MV-4-11 (cell line): ENCODE data around the gene ZNF414.
"Not testable (repeated sequence)": the region's sequence is repeated elsewhere in the genome, so short reads cannot be mapped to it uniquely, and the experiment has no call there.

Experiments used
- DNase-seq: peaks from one replicate; lab custom pipeline; 2025; lab: John Stamatoyannopoulos, UW

ZNF414 gene

GRCh38 chr19:8517551-8518442 is 3.8 kb upstream of the ZNF414 start:
- DNase-seq, result peak; percentile 72

- peak; percentile 92 for DNase-seq
Measured at GRCh38 chr19:8515317-8515716, 1.4 kb upstream of the ZNF414 start.

GRCh38 chr19:8514505-8515009 is 590 bp upstream of the ZNF414 start:
- not testable (repeated sequence) for DNase-seq

- no peak for DNase-seq
Measured at GRCh38 chr19:8513036-8513686, 806 bp downstream of the ZNF414 start.

- peak; percentile 55 for DNase-seq
Measured at GRCh38 chr19:8512115-8512967, 1.6 kb downstream of the ZNF414 start.

GRCh38 chr19:8511573-8512101 is 2.3 kb downstream of the ZNF414 start:
- DNase-seq, result no peak

- DNase-seq, result no peak
Measured at GRCh38 chr19:8510589-8511115, 3.3 kb downstream of the ZNF414 start.

GRCh38 chr19:8506402-8506957 is 7.5 kb downstream of the ZNF414 start:
- DNase-seq, result no peak

GRCh38 chr19:8505680-8506401 is 8.1 kb downstream of the ZNF414 start:
- peak; percentile 60 for DNase-seq

GRCh38 chr19:8504919-8505318 is 9.0 kb downstream of the ZNF414 start:
- peak; percentile 40 for DNase-seq

GRCh38 chr19:8504171-8504570 is 9.8 kb downstream of the ZNF414 start:
- DNase-seq, result peak; percentile 59

GRCh38 chr19:8503510-8503909 is 10.5 kb downstream of the ZNF414 start:
- no peak for DNase-seq

- DNase-seq, result peak; percentile 54
Measured at GRCh38 chr19:8501981-8502380, 12.0 kb downstream of the ZNF414 start.

- DNase-seq, result no peak
Measured at GRCh38 chr19:8501516-8501915, 12.5 kb downstream of the ZNF414 start.

GRCh38 chr19:8500158-8500557 is 13.8 kb downstream of the ZNF414 start:
- DNase-seq, result peak; percentile 98

GRCh38 chr19:8499048-8499833 is 14.7 kb downstream of the ZNF414 start:
- DNase-seq, result no peak

- no peak for DNase-seq
Measured at GRCh38 chr19:8498295-8498694, 15.7 kb downstream of the ZNF414 start.

- peak; percentile 86 for DNase-seq
Measured at GRCh38 chr19:8494158-8494557, 19.8 kb downstream of the ZNF414 start.

- no peak for DNase-seq
Measured at GRCh38 chr19:8491574-8491973, 22.4 kb downstream of the ZNF414 start.

- DNase-seq, result no peak
Measured at GRCh38 chr19:8490873-8491272, 23.1 kb downstream of the ZNF414 start.
